ACC112 (cell line): ENCODE results near the gene ANKMY1.

Source experiments
- H2AFZ ChIP-seq: fragments of 200-600 bp; sonication (generic); one replicate; pipeline ENCODE4 v1.6.0; 2017; ENCODE audit warnings: antibody characterized with exemption, low read length; ENCODE audit not compliant: unreplicated experiment
- H3K27ac ChIP-seq: fragments of 200-600 bp; sonication (generic); 2 replicates; pipeline ENCODE4 v1.5.1; 2014; ENCODE audit warnings: low read depth, mild to moderate bottlenecking, antibody characterized with exemption, low read length, moderate library complexity
- H3K27me3 ChIP-seq: fragments of 200-600 bp; sonication (generic); 2 replicates; pipeline ENCODE4 v1.6.1; 2014; ENCODE audit warnings: mild to moderate bottlenecking, antibody characterized with exemption, low read length, moderate library complexity, mixed read lengths; ENCODE audit not compliant: insufficient read depth
- H3K36me3 ChIP-seq: fragments of 200-600 bp; sonication (generic); 2 replicates; pipeline ENCODE4 v1.6.1; 2016; ENCODE audit warnings: mild to moderate bottlenecking, antibody characterized with exemption, low read length, moderate library complexity, mixed read lengths; ENCODE audit not compliant: insufficient read depth
- H3K4me1 ChIP-seq: fragments of 200-600 bp; sonication (generic); one replicate; pipeline ENCODE4 v1.6.1; 2016; ENCODE audit warnings: low read length, mixed read lengths; ENCODE audit not compliant: insufficient read depth, unreplicated experiment, control insufficient read depth
- H3K4me3 ChIP-seq: fragments of 200-600 bp; sonication (generic); 2 replicates; pipeline ENCODE4 v1.5.1; 2014; ENCODE audit warnings: mild to moderate bottlenecking, low read depth, low read length
- H3K79me2 ChIP-seq: fragments of 200-600 bp; sonication (generic); one replicate; pipeline ENCODE4 v1.6.0; 2016; ENCODE audit warnings: low read length; ENCODE audit not compliant: control insufficient read depth, unreplicated experiment, insufficient read depth

The ANKMY1 gene

DNA sequence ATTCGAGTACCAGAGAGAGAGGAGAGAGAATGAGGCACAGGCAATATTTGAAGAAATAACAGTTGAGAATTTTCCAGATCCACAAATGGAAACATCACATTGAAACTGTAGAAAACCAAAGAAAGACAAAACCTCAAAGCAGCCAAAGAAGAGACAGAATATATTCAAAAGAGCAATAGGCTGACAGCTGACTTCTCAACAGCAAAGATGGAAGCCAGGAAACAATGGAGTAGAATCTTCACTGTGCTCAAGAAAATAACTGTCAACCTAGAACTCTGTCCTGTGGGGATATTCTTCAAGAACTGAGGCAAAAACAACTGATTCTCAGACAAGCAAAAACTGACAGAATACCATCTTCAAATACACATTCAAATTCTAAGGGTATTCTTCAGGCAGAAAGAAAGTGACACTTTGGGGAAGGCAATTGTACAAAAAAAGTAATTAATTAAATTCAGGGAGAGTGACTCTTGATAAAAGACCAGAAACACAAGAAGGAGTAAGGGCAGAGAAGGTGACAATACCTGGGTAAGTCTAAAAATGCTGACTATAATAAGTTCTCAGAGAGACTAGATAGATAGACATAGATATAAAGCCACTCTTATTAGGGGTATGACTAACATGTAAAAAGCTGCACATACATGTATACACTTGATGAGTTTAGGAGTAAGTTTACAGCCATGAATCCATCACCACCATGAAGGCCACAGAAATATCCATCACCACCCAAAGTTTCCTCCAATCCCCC lies 25.6 kb downstream of the ANKMY1 start:
- Histone ChIP-seq H3K36me3 (peaks cover 21% of the 10 kb centered on the region), H3K4me3 (no peak overlapping the region)

DNA sequence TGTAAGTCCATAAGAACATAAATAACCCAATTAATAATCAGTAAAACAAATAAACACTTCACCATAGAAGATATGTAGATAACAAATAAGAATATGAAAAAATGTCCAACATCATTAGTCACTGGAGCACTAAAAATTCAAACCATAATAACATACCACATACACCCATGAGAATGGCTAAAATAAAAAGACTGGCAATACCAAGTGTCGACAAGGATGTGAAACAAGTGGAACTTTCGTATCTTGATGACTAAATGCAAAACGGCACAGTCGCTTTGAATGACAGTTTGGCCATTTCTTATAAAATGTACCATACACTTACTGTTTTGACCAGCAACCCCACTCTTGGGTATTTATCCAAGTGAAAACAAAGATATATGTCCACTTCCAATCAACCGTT lies 26.8 kb downstream of the ANKMY1 start:
- peaks cover 21% of the 10 kb centered on the region for H3K36me3 ChIP-seq
- H3K27me3 ChIP-seq = no peaks in the 10 kb centered on the region
- no peak overlapping the region for H3K27ac ChIP-seq
- H3K4me3 ChIP-seq = no peak overlapping the region
- no peak overlapping the region for H2AFZ ChIP-seq
- H3K79me2 ChIP-seq = no peaks in the 10 kb centered on the region
- H3K4me1 ChIP-seq = no peaks in the 10 kb centered on the region

More for the DNA sequence above, 25.6 kb downstream of the ANKMY1 start:
- Histone ChIP-seq H3K27ac (no peak overlapping the region), H3K27me3 (no peaks in the 10 kb centered on the region), H2AFZ (no peak overlapping the region), H3K4me1 (no peaks in the 10 kb centered on the region), H3K79me2 (no peaks in the 10 kb centered on the region)

DNA sequence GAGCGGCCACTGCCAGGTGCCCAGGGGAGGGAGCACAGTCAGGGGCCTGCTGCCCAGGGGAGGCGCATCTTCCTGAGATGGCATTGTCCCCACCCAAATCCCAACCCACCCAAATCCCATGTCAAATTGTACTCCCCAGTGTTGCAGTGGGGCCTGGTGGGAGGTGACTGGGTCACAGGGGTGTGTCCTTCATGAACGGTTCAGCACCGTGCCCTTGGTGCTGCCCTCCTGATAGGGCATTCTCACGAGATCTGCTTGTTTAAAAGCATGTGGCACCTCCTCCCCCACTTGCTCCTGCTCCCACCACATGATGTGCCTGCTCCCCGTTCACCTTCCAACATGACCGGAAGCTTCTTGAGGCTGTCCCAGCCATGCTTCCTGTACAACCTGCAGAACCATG lies 27.6 kb downstream of the ANKMY1 start:
- peaks cover 21% of the 10 kb centered on the region for H3K36me3 ChIP-seq
- no peaks in the 10 kb centered on the region for H3K79me2 ChIP-seq
- no peak overlapping the region for H3K4me3 ChIP-seq

DNA sequence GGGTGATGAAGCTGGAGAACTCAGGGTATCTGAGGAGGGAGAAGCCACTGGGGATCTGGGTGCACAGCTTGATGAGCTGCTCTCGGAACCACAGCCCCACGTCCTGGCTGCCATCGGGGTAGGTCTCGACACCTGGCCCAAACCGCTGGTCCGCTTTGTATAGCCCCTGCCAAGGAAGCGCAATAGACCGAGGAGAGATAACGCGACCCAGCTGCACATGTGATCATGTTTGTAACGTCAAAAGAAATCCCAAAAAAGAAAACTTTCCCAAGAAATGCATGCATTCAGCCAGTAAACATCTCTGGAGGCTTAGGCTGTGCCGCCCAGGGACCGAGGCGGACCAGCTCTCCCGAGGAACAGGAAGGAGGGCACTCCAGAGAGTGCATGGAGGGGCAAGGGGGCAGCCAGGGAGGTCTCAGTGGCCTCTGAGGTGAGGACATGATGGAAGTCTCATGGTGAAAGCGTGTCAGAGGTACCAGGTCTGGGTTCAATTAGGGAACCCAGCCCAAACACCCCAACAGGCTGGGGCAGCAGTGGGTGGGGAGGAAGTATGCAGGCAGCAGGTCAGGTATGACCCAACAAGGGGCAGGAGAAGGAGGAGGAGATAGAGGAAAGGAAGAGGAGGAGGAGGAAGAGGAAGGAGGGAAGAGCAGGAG lies 28.3 kb downstream of the ANKMY1 start:
- H3K79me2 ChIP-seq = no peaks in the 10 kb centered on the region
- no peaks in the 10 kb centered on the region for H3K27me3 ChIP-seq
- H3K4me3 ChIP-seq = no peak overlapping the region
- H3K36me3 ChIP-seq = peaks cover 26% of the 10 kb centered on the region
- no peaks in the 10 kb centered on the region for H3K4me1 ChIP-seq
- H3K27ac ChIP-seq = no peak overlapping the region
- H2AFZ ChIP-seq = no peak overlapping the region

More for the DNA sequence above, 27.6 kb downstream of the ANKMY1 start:
- H2AFZ ChIP-seq = no peak overlapping the region
- H3K4me1 ChIP-seq = no peaks in the 10 kb centered on the region
- no peak overlapping the region for H3K27ac ChIP-seq
- H3K27me3 ChIP-seq = no peaks in the 10 kb centered on the region

DNA sequence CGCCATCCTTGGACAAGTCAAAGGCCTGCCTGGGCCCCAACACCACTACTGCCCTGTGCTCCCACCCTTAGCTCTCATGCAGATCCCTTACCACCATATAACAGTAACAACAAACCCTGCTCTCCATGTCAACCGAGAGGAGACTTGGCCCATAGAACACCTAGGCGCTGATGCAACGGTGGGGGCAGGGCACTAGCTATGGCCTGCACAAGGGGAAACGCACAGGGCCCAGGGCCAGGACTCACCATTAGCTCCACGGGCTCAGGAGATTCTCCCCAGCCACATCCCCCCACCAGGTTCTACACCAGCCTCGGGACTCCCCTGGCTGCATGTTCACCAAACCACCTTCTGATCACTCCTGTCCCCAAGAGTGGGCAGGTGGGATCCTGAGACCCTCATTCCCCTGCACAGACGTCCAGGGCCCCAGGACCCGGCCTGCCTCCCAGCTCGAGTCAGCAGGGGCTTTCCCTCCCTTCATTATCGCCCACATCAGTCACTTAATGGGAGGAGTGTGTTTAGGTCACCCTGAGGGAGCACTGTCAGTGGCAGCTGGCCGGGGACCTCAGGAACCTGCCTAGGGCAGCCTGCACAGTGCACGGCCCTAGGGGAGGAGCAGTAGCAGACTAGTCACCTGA lies 29.3 kb downstream of the ANKMY1 start:
- Histone ChIP-seq H3K79me2 (no peaks in the 10 kb centered on the region), H3K36me3 (peaks cover 35% of the 10 kb centered on the region), H3K4me3 (no peak overlapping the region), H2AFZ (no peak overlapping the region), H3K27ac (no peak overlapping the region), H3K4me1 (no peaks in the 10 kb centered on the region), H3K27me3 (no peaks in the 10 kb centered on the region)

GRCh38 chr2:240527153-240527750 lies 30.5 kb downstream of the ANKMY1 start:
- Histone ChIP-seq H3K27me3 (no peaks in the 10 kb centered on the region), H3K27ac (no peak overlapping the region), H2AFZ (no peak overlapping the region), H3K79me2 (no peaks in the 10 kb centered on the region), H3K4me3 (no peak overlapping the region), H3K4me1 (no peaks in the 10 kb centered on the region), H3K36me3 (peaks cover 42% of the 10 kb centered on the region)

- H3K27me3 ChIP-seq = no peaks in the 10 kb centered on the region
- no peak overlapping the region for H3K27ac ChIP-seq
- H3K4me1 ChIP-seq = no peaks in the 10 kb centered on the region
- H3K4me3 ChIP-seq = no peak overlapping the region
- peaks cover 40% of the 10 kb centered on the region for H3K36me3 ChIP-seq
- no peaks in the 10 kb centered on the region for H3K79me2 ChIP-seq
- H2AFZ ChIP-seq = no peak overlapping the region
Observed at GRCh38 chr2:240526521-240526920, 31.3 kb downstream of the ANKMY1 start.

- peaks cover 33% of the 10 kb centered on the region; the same call in 1 of the 2 replicates for H3K36me3 ChIP-seq
- no peak overlapping the region for H2AFZ ChIP-seq
- H3K4me1 ChIP-seq = no peaks in the 10 kb centered on the region
- no peaks in the 10 kb centered on the region for H3K79me2 ChIP-seq
- no peaks in the 10 kb centered on the region for H3K27me3 ChIP-seq
- no peak overlapping the region for H3K4me3 ChIP-seq
- H3K27ac ChIP-seq = no peak overlapping the region
Observed at GRCh38 chr2:240525802-240526201, 32.0 kb downstream of the ANKMY1 start.

GRCh38 chr2:240524963-240525718 lies 32.6 kb downstream of the ANKMY1 start:
- peaks cover 33% of the 10 kb centered on the region; the same call in 1 of the 2 replicates for H3K36me3 ChIP-seq
- H3K4me1 ChIP-seq = no peaks in the 10 kb centered on the region
- H2AFZ ChIP-seq = no peak overlapping the region
- no peaks in the 10 kb centered on the region for H3K79me2 ChIP-seq
- no peaks in the 10 kb centered on the region for H3K27me3 ChIP-seq
- no peak overlapping the region for H3K27ac ChIP-seq
- H3K4me3 ChIP-seq = no peak overlapping the region
